Measurements from ENCODE around the gene WFS1. TPM values are rescaled to one million over a fixed set of nuclear protein-coding genes. Genes with fewer than 3 reads are reported as not detected.

WFS1 gene
- polyA plus RNA-seq, 1 experiment = 46.8 TPM

GRCh38 chr4:6303943-6304342 lies 34.3 kb downstream of the WFS1 start:
- no peak for DNase-seq (ENCODE audit: low read depth, low spot score)
- Histone ChIP-seq H3K27me3 (ENCODE audit: control insufficient read depth, insufficient read depth, low read length) (peaks cover 8% of the 10 kb centered on the region), H3K27ac (ENCODE audit: low read depth, low read length) (no peak overlapping the region), H3K4me3 (ENCODE audit: low read depth, low read length) (no peak overlapping the region), H3K9me3 (ENCODE audit: control insufficient read depth, insufficient read depth, low read length) (peaks cover 17% of the 10 kb centered on the region; the same call in 1 of the 2 replicates)
- ChIA-PET CTCF (no interaction called here), POLR2A (no interaction called here)
- no peak for TF ChIP-seq CTCF (IDR thresholded peaks at IDR 0.05; ENCODE audit: low read depth, low read length)

- Histone ChIP-seq H3K27ac (ENCODE audit: low read depth, low read length) (no peak overlapping the region), H3K9me3 (ENCODE audit: control insufficient read depth, insufficient read depth, low read length) (peaks cover 17% of the 10 kb centered on the region; the same call in 1 of the 2 replicates), H3K4me3 (ENCODE audit: low read depth, low read length) (no peak overlapping the region), H3K27me3 (ENCODE audit: control insufficient read depth, insufficient read depth, low read length) (peaks cover 29% of the 10 kb centered on the region)
- TF ChIP-seq CTCF (IDR thresholded peaks at IDR 0.05; ENCODE audit: low read depth, low read length) = no peak
- DNase-seq (ENCODE audit: low read depth, low spot score) = no peak
- CTCF ChIA-PET = interaction anchor here (0.5 kb wide), 1 partner anchor 255 kb away, joined by 4 read pairs; no protein-coding TSS in a partner anchor
- POLR2A ChIA-PET = no interaction called here
These were observed 36.6 kb downstream of the WFS1 start for GRCh38 chr4:6306299-6306698.

- CTCF ChIA-PET = no interaction called here
- POLR2A ChIA-PET = no interaction called here
- no peak for DNase-seq (ENCODE audit: low read depth, low spot score)
- no peak for TF ChIP-seq CTCF (IDR thresholded peaks at IDR 0.05; ENCODE audit: low read depth, low read length)
- H3K27ac ChIP-seq (ENCODE audit: low read depth, low read length) = no peak overlapping the region
- peaks cover 38% of the 10 kb centered on the region for H3K27me3 ChIP-seq (ENCODE audit: control insufficient read depth, insufficient read depth, low read length)
- no peak overlapping the region for H3K4me3 ChIP-seq (ENCODE audit: low read depth, low read length)
- H3K9me3 ChIP-seq (ENCODE audit: control insufficient read depth, insufficient read depth, low read length) = peaks cover 8% of the 10 kb centered on the region; the same call in 1 of the 2 replicates
These were observed 37.6 kb downstream of the WFS1 start for GRCh38 chr4:6307230-6307629.

- CTCF ChIA-PET = interaction anchor here (1.0 to 1.4 kb wide), 3 partner anchors 23 to 58 kb away, joined by 3 to 6 read pairs (median 4); no protein-coding TSS in a partner anchor
- POLR2A ChIA-PET = no interaction called here
- no peak for DNase-seq (ENCODE audit: low read depth, low spot score)
- no peak overlapping the region for H3K27ac ChIP-seq (ENCODE audit: low read depth, low read length)
- peaks cover 43% of the 10 kb centered on the region for H3K27me3 ChIP-seq (ENCODE audit: control insufficient read depth, insufficient read depth, low read length)
- no peak overlapping the region for H3K4me3 ChIP-seq (ENCODE audit: low read depth, low read length)
- H3K9me3 ChIP-seq (ENCODE audit: control insufficient read depth, insufficient read depth, low read length) = peaks cover 7% of the 10 kb centered on the region; the same call in 1 of the 2 replicates
- TF ChIP-seq CTCF (IDR thresholded peaks at IDR 0.05; ENCODE audit: low read depth, low read length) = no peak
These were observed 38.2 kb downstream of the WFS1 start for GRCh38 chr4:6307891-6308290.

GRCh38 chr4:6308899-6309643 lies 39.4 kb downstream of the WFS1 start:
- ChIA-PET CTCF (interaction anchor here (1.0 to 1.4 kb wide), 3 partner anchors 22 to 59 kb away, joined by 3 to 6 read pairs (median 4); no protein-coding TSS in a partner anchor), POLR2A (interaction anchor here (0.6 kb wide), 1 partner anchor 469 kb away, joined by 3 read pairs; no protein-coding TSS in a partner anchor)
- no peak for TF ChIP-seq CTCF (IDR thresholded peaks at IDR 0.05; ENCODE audit: low read depth, low read length)
- Histone ChIP-seq H3K27ac (ENCODE audit: low read depth, low read length) (no peak overlapping the region), H3K4me3 (ENCODE audit: low read depth, low read length) (peak overlapping the region; percentile 49), H3K9me3 (ENCODE audit: control insufficient read depth, insufficient read depth, low read length) (peaks cover 7% of the 10 kb centered on the region; the same call in 1 of the 2 replicates), H3K27me3 (ENCODE audit: control insufficient read depth, insufficient read depth, low read length) (peaks cover 45% of the 10 kb centered on the region)
- no peak for DNase-seq (ENCODE audit: low read depth, low spot score)

Data from AG04450 (cell line).